ENCODE measurements around the gene SFSWAP. TPM values are rescaled to one million over a fixed set of nuclear protein-coding genes. Genes with fewer than 3 reads are reported as not detected.

Gene SFSWAP
- total and polyA plus RNA-seq, 2 experiments from 2014 or later: 16.3 to 17.6 TPM

DNA sequence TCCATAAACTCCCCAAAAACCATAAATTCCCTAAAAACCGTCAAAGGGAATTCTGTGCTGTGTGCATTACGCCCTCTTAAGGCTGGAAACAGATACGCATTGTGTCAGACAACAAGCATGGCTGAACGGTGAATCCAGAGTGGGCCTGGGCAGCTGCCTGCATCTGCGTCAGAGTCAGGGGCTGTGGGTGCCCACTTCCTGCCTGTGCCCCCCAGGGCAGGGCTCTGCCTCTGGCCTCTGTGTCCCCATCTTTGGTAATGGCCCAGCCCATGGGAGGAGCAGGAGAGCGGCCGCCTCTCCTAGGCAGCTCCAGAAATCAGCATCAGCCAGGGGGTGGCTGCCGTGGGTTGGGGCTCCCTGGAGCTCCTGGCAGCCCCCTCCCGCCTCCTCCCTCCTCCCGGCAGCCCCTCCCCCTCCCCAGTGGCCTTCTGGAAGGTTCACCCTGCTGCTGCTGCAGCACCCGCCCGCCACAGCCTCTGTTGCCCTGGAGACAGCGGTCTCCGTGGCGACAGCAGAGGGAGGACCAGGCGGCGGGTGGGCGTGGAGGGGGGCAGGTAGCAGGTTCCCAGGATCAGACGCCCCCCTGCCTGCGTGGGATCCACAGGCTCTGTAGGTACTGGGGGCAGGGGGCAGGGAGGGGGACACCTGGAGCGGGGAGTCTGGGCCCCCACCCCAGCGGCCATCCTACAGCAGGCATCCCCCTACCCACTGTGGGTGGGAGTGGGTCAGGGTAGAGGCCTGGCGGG lies 123.2 kb downstream of the SFSWAP start:
- Histone ChIP-seq H3K9me2 (ENCODE audit: insufficient read depth) (no peaks in the 10 kb centered on the region), H3K4me2 (ENCODE audit: unreplicated experiment) (no peak overlapping the region), H3K36me3 (ENCODE audit: low read depth) (no peaks in the 10 kb centered on the region), H3K4me1 (ENCODE audit: insufficient read depth) (no peaks in the 10 kb centered on the region), H3K27me3 (replicated peaks; ENCODE audit: insufficient read depth) (no peaks in the 10 kb centered on the region), H3K27ac (no peak overlapping the region), H3F3A (ENCODE audit: insufficient read depth) (peaks cover 10% of the 10 kb centered on the region; the same call in 1 of the 2 replicates), H4K20me1 (ENCODE audit: insufficient read depth) (no peaks in the 10 kb centered on the region), H3K4me3 (no peak overlapping the region), H3K79me2 (ENCODE audit: insufficient read depth) (peaks cover 25% of the 10 kb centered on the region), H3K9ac (no peak overlapping the region), H3K9me3 (ENCODE audit: low read depth) (no peaks in the 10 kb centered on the region), H2AFZ (no peak overlapping the region)
- in situ Hi-C loops (cut with MboI): no loop called here
- no peak for TF ChIP-seq EZH2phosphoT487 (IDR thresholded peaks at IDR 0.05; ENCODE audit: insufficient read depth, low read depth)
- TF ChIP-seq EZH2 (IDR thresholded peaks at IDR 0.05; ENCODE audit: insufficient read depth, poor library complexity, severe bottlenecking): no peak
- peak; percentile 60 for DNase-seq
- 72 to 74% methylated on average over 12 to 22 of the region's 23 CpGs for WGBS, 2 experiments (ENCODE audit: low coverage in 1 of 2, low lambda C conversion rate in 2 of 2, missing lambda C conversion rate in 2 of 2)

GRCh38 chr12:131834798-131835615 lies 124.1 kb downstream of the SFSWAP start:
- H3K79me2 ChIP-seq (ENCODE audit: insufficient read depth): peaks cover 16% of the 10 kb centered on the region

DNA sequence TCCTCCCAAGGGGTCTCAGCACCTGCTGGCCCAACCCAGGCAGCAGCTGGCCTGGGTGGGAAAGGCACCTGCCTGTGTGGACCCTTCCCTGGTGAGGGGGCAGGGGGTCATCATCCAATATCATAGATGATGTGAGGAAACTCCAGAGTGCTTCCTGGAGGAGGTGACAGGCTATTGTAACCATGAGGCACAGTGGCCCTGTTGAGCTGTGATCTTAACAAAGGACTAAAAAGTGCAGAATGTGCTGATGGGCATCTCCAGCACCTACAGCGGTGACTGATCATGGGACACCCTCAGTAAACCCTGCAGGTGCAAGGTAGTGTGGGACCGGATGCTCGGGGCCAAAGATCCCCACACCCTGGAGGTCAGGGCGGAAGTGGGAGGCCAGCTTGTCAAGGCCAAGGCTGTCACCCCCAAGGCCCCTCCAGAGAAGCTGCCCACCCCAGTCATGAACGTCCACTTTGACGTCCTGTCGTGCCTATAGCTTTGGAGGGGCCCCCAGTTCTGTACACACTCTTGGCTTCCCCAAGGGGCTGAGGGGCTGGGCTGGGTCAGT lies 124.8 kb downstream of the SFSWAP start:
- Histone ChIP-seq H3F3A (ENCODE audit: insufficient read depth) (peaks cover 8% of the 10 kb centered on the region; the same call in 1 of the 2 replicates), H3K9me3 (ENCODE audit: low read depth) (no peaks in the 10 kb centered on the region), H4K20me1 (ENCODE audit: insufficient read depth) (no peaks in the 10 kb centered on the region), H3K4me2 (ENCODE audit: unreplicated experiment) (no peak overlapping the region), H3K79me2 (ENCODE audit: insufficient read depth) (peaks cover 15% of the 10 kb centered on the region), H3K36me3 (ENCODE audit: low read depth) (no peaks in the 10 kb centered on the region), H3K9ac (no peak overlapping the region), H3K27me3 (replicated peaks; ENCODE audit: insufficient read depth) (no peaks in the 10 kb centered on the region), H3K27ac (no peak overlapping the region), H3K9me2 (ENCODE audit: insufficient read depth) (no peaks in the 10 kb centered on the region), H3K4me3 (no peak overlapping the region), H3K4me1 (ENCODE audit: insufficient read depth) (no peaks in the 10 kb centered on the region), H2AFZ (no peak overlapping the region)
- in situ Hi-C loops (cut with MboI): no loop called here
- no peak for DNase-seq
- WGBS, 2 experiments (ENCODE audit: low coverage in 1 of 2, low lambda C conversion rate in 2 of 2, missing lambda C conversion rate in 2 of 2): 61 to 76% methylated on average over 7 of the region's 7 CpGs
- TF ChIP-seq EZH2 (IDR thresholded peaks at IDR 0.05; ENCODE audit: insufficient read depth, poor library complexity, severe bottlenecking): no peak

More at GRCh38 chr12:131834798-131835615, 124.1 kb downstream of the SFSWAP start:
- no peak overlapping the region for H3K4me3 ChIP-seq
- no peaks in the 10 kb centered on the region for H3K9me3 ChIP-seq (ENCODE audit: low read depth)
- no peak overlapping the region for H3K4me2 ChIP-seq (ENCODE audit: unreplicated experiment)
- peaks cover 10% of the 10 kb centered on the region; the same call in 1 of the 2 replicates for H3F3A ChIP-seq (ENCODE audit: insufficient read depth)
- TF ChIP-seq EZH2 (IDR thresholded peaks at IDR 0.05; ENCODE audit: insufficient read depth, poor library complexity, severe bottlenecking): no peak
- no peak for TF ChIP-seq EZH2phosphoT487 (IDR thresholded peaks at IDR 0.05; ENCODE audit: insufficient read depth, low read depth)
- in situ Hi-C loops (cut with MboI): no loop called here
- no peak overlapping the region for H2AFZ ChIP-seq
- no peaks in the 10 kb centered on the region for H3K4me1 ChIP-seq (ENCODE audit: insufficient read depth)
- H3K9ac ChIP-seq: no peak overlapping the region
- H3K27me3 ChIP-seq (replicated peaks; ENCODE audit: insufficient read depth): no peaks in the 10 kb centered on the region
- no peak for DNase-seq
- H3K9me2 ChIP-seq (ENCODE audit: insufficient read depth): no peaks in the 10 kb centered on the region
- no peak overlapping the region for H3K27ac ChIP-seq
- 81 to 84% methylated on average over 20 of the region's 20 CpGs for whole genome bisulfite sequencing, 2 experiments (ENCODE audit: low coverage in 1 of 2, low lambda C conversion rate in 2 of 2, missing lambda C conversion rate in 2 of 2)
- no peaks in the 10 kb centered on the region for H3K36me3 ChIP-seq (ENCODE audit: low read depth)
- no peaks in the 10 kb centered on the region for H4K20me1 ChIP-seq (ENCODE audit: insufficient read depth)

GRCh38 chr12:131836193-131836592 lies 125.3 kb downstream of the SFSWAP start:
- in situ Hi-C loops (cut with MboI): no loop called here

More at GRCh38 chr12:131836193-131836592, 125.3 kb downstream of the SFSWAP start:
- Histone ChIP-seq H3K4me1 (ENCODE audit: insufficient read depth) (no peaks in the 10 kb centered on the region), H3K9ac (no peak overlapping the region), H3K4me3 (no peak overlapping the region), H2AFZ (no peak overlapping the region), H3K79me2 (ENCODE audit: insufficient read depth) (peaks cover 15% of the 10 kb centered on the region), H3K9me3 (ENCODE audit: low read depth) (no peaks in the 10 kb centered on the region), H3K4me2 (ENCODE audit: unreplicated experiment) (no peak overlapping the region), H3K9me2 (ENCODE audit: insufficient read depth) (no peaks in the 10 kb centered on the region), H4K20me1 (ENCODE audit: insufficient read depth) (no peaks in the 10 kb centered on the region), H3K27me3 (replicated peaks; ENCODE audit: insufficient read depth) (no peaks in the 10 kb centered on the region), H3F3A (ENCODE audit: insufficient read depth) (peaks cover 3% of the 10 kb centered on the region; the same call in 1 of the 2 replicates), H3K36me3 (ENCODE audit: low read depth) (no peaks in the 10 kb centered on the region), H3K27ac (no peak overlapping the region)
- 76 to 83% methylated on average over 3 of the region's 3 CpGs for WGBS, 2 experiments (ENCODE audit: low coverage in 1 of 2, low lambda C conversion rate in 2 of 2, missing lambda C conversion rate in 2 of 2)
- TF ChIP-seq EZH2 (IDR thresholded peaks at IDR 0.05; ENCODE audit: insufficient read depth, poor library complexity, severe bottlenecking): no peak
- no peak for TF ChIP-seq EZH2phosphoT487 (IDR thresholded peaks at IDR 0.05; ENCODE audit: insufficient read depth, low read depth)
- DNase-seq: peak; percentile 33

Data from GM23248 (cell line).